ENCODE measurements around the gene USP37.

DNA sequence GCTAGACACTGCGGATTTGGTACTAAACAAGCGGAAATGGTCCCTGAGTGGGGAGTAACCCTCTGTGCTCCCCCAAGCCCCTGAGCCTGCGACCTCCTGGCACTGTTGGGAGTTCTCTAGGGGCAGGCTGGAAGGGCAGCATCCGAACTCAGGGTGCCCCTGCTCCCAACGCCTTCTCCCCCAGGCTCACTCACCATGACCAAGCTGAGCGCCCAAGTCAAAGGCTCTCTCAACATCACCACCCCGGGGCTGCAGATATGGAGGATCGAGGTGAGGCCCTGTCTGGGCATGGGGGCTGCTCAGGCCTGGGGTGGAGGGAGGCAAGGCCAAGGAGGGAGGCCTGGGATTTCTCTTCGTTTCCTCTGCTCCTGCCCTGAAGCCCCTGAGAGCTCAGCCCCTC lies 144.6 kb downstream of the USP37 start:
- TF ChIP-seq CTCF (IDR thresholded peaks at IDR 0.05) (no peak), POLR2A (IDR thresholded peaks at IDR 0.05) (no peak)

Data from body of pancreas (tissue), 4 donors.